Natural killer cell (primary cell): ENCODE results near the gene GHRHR. TPM values are rescaled to one million over a fixed set of nuclear protein-coding genes. Genes with fewer than 3 reads are reported as not detected.

Experiments used
- ATAC-seq, 3 donors: fragments of 150-1000 bp in 2 of 3; fragments of 200-7000 bp in 1 of 3; cut with Tn5 transposase; 1 replicate in 1 of 3; 2 replicates in 2 of 3; pipeline ENCODE4 v1.10.0; 2021; ENCODE audit warnings: mild to moderate bottlenecking in 2 of 3, moderate library complexity in 2 of 3
- DNase-seq, 2 donors: peaks; one replicate each; pipeline versions ENCODE4 v3.0.0 to v3.0.0-alpha.2; 2013 to 2021; ENCODE audit warnings: mixed read lengths in 1 of 2
- H3K27ac ChIP-seq: one replicate; pipeline ENCODE4 v1.5.1; 2013; ENCODE audit warnings: mild to moderate bottlenecking, low read length
- H3K27me3 ChIP-seq: one replicate; pipeline ENCODE4 v1.6.1; 2013; ENCODE audit warnings: low read length; ENCODE audit not compliant: control insufficient read depth, insufficient read depth
- H3K36me3 ChIP-seq: one replicate; pipeline ENCODE4 v1.6.1; 2013; ENCODE audit warnings: low read length; ENCODE audit not compliant: control insufficient read depth, insufficient read depth
- H3K4me1 ChIP-seq: one replicate; pipeline ENCODE4 v1.6.1; 2013; ENCODE audit warnings: low read length; ENCODE audit not compliant: control insufficient read depth, insufficient read depth
- H3K4me3 ChIP-seq: one replicate; pipeline ENCODE4 v1.5.1; 2013; ENCODE audit warnings: low read length
- H3K9me3 ChIP-seq: one replicate; pipeline ENCODE4 v1.6.1; 2013; ENCODE audit warnings: low read length; ENCODE audit not compliant: control insufficient read depth, insufficient read depth
- H3K27ac Mint-ChIP-seq, 2 donors: one replicate each; pipeline ENCODE4 v1.8.0; 2022; ENCODE audit warnings: mild to moderate bottlenecking in 2 of 2, mixed read lengths in 2 of 2, moderate library complexity in 1 of 2
- H3K27me3 Mint-ChIP-seq, 2 donors: one replicate each; pipeline ENCODE4 v1.8.0; 2022; ENCODE audit warnings: low read depth in 2 of 2, mixed read lengths in 2 of 2
- H3K36me3 Mint-ChIP-seq: one replicate; pipeline ENCODE4 v1.8.0; 2022; ENCODE audit warnings: mixed read lengths
- H3K4me1 Mint-ChIP-seq, 2 donors: one replicate each; pipeline ENCODE4 v1.8.0; 2022; ENCODE audit warnings: mixed read lengths in 2 of 2
- H3K4me3 Mint-ChIP-seq: one replicate; pipeline ENCODE4 v1.8.0; 2022; ENCODE audit warnings: mild to moderate bottlenecking, moderate library complexity, mixed read lengths
- H3K9me3 Mint-ChIP-seq, 2 donors: one replicate each; pipeline ENCODE4 v1.8.0; 2022; ENCODE audit warnings: mixed read lengths in 2 of 2
- CTCF ChIP-seq: fragments of 200-600 bp; IDR thresholded peaks from one replicate; pipeline ENCODE4 v1.8.0; 2022; ENCODE audit warnings: antibody characterized with exemption
- WGBS: methylation state at CpG from one replicate; pipeline ENCODE4 v1.1.7; 2013; ENCODE audit warnings: missing lambda C conversion rate; ENCODE audit not compliant: insufficient coverage; 5-methylcytosine and 5-hydroxymethylcytosine counted together
- intact Hi-C: fragments of 100-400 bp; cut with micrococcal nuclease; formaldehyde crosslinking; loops from one replicate; pipeline ENCODE4 v1.14.2; 2022
- total RNA-seq, 4 donors: library from RNA; stranded (reverse); fragments of 120-200 nt in 1 of 4; gene quantifications; one replicate each; pipeline versions ENCODE4 v1.2.3 to v1.2.4, GENCODE V29; 2013 to 2022

Gene GHRHR
- total RNA-seq, 3 donors from 2014 or later (not counting 1 experiment from before 2014, with no cell fraction given) = not detected

DNA sequence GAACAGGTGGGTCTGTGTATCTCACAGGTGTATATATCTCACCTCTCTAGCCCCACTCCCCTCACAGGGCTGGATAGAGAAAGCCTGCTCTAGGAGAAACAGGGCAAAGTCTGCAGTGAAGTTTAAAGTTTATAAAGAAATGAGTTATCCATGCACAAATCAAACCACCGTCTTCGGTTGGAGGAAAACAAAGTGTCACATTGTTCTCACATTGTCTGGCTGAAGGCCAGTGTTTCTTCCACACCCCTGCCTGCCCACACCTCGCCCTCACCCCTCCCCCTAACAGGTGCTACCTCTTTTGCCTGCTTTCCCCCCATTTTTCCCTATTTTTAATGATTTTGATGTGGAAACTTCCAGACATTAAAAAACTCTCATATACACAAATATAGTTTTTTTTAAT is 26.3 kb upstream of the GHRHR start:
- Histone ChIP-seq H3K27ac (no peak overlapping the region), H3K36me3 (no peaks in the 10 kb centered on the region), H3K9me3 (no peaks in the 10 kb centered on the region), H3K4me3 (no peak overlapping the region), H3K27me3 (peaks cover 2% of the 10 kb centered on the region), H3K4me1 (peaks cover 5% of the 10 kb centered on the region)
- Mint-ChIP-seq H3K27ac (no peak overlapping the region), H3K4me1 (no peaks in the 10 kb centered on the region), H3K36me3 (no peaks in the 10 kb centered on the region), H3K9me3 (no peaks in the 10 kb centered on the region), H3K27me3 (peaks cover 16 to 42% of the 10 kb centered on the region in 2 donors), H3K4me3 (no peak overlapping the region)
- DNase-seq (no peak), ATAC-seq (no peak)
- WGBS = 29% methylated on average over 3 of the region's 3 CpGs
- intact Hi-C loops = no loop called here
- TF ChIP-seq CTCF = no peak

DNA sequence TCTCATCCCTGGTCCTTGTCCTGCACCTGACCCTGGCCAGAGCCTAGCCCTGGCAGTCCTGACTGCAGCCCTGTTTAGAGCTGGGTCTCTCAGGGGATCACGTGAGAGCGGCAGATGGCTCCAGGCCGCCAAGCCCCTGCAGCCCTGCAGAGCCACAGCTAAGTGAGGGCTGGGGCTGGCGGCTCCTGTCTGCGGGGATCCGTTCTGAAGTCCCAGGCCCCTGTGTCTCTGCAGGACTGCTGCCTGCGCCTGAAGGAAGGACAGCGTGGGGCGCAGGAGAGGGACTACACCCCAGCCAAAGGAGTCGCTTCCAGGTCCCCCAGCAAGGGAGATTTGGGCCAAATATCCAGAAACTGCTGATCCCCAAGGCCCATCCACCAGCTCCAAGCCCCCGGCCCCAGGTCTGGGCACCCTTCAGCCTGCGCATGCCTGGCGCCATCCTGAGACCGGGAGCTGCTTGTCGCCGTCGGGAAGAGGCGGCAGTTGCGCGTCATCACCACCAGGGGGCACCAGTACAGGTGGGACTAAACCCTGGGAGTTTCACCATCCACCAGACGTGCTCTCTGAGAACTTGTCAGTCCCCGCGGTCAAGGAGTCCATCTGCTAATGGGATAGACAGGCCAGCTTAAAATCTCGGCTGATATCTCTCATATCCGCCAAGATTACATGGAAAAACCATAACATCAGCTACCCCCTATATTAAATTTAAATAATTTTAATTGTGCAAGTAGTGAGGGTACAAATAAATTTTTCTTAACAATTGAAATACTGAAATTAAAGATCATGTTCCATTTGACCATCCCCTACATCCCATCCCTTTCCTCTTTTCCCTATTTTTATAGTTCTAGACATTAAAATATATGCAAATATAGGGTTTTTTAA is 25.1 kb upstream of the GHRHR start:
- Mint-ChIP-seq H3K27ac (no peak overlapping the region), H3K4me1 (no peaks in the 10 kb centered on the region), H3K4me3 (no peak overlapping the region), H3K9me3 (no peaks in the 10 kb centered on the region), H3K27me3 (peaks cover 16 to 50% of the 10 kb centered on the region in 2 donors), H3K36me3 (no peaks in the 10 kb centered on the region)
- peaks cover 5% of the 10 kb centered on the region for H3K4me1 ChIP-seq
- peak; percentile 84 for TF ChIP-seq CTCF
- WGBS = 20% methylated on average over 24 of the region's 25 CpGs
- H3K4me3 ChIP-seq = no peak overlapping the region
- DNase-seq (peak; percentile 37 to 68), ATAC-seq (peak in 2 of 3 donors; percentile 49 to 75)
- no peaks in the 10 kb centered on the region for H3K9me3 ChIP-seq
- intact Hi-C loops = no loop called here
- no peaks in the 10 kb centered on the region for H3K36me3 ChIP-seq
- H3K27me3 ChIP-seq = peaks cover 2% of the 10 kb centered on the region
- H3K27ac ChIP-seq = no peak overlapping the region

GRCh38 chr7:30941582-30942323 is 22.0 kb upstream of the GHRHR start:
- peaks cover 2 to 4% of the 10 kb centered on the region in 2 donors for H3K9me3 Mint-ChIP-seq
- Histone ChIP-seq H3K4me3 (no peak overlapping the region), H3K36me3 (no peaks in the 10 kb centered on the region), H3K27me3 (peaks cover 2% of the 10 kb centered on the region), H3K9me3 (no peaks in the 10 kb centered on the region), H3K4me1 (peaks cover 5% of the 10 kb centered on the region), H3K27ac (no peak overlapping the region)
- 86% methylated on average over 5 of the region's 8 CpGs for WGBS
- no peak overlapping the region for H3K27ac Mint-ChIP-seq
- intact Hi-C loops = no loop called here
- H3K4me1 Mint-ChIP-seq = no peaks in the 10 kb centered on the region
- no peak overlapping the region for H3K4me3 Mint-ChIP-seq
- H3K27me3 Mint-ChIP-seq = peaks cover 20 to 55% of the 10 kb centered on the region in 2 donors
- ATAC-seq (no peak), DNase-seq (no peak)
- TF ChIP-seq CTCF = no peak
- peaks cover 7% of the 10 kb centered on the region for H3K36me3 Mint-ChIP-seq
